HG03064 (cell line): ENCODE measurements around the gene MAOA.
"Not testable (repeated sequence)": the region's sequence is repeated elsewhere in the genome, so short reads cannot be mapped to it uniquely, and the experiment has no call there.

Experiments used
- ATAC-seq: cut with Tn5 transposase; IDR thresholded peaks from one replicate; pipeline ENCODE4 v1.9.1; 2021; ENCODE audit warnings: low read depth; ENCODE audit not compliant: unreplicated experiment

Gene MAOA

DNA sequence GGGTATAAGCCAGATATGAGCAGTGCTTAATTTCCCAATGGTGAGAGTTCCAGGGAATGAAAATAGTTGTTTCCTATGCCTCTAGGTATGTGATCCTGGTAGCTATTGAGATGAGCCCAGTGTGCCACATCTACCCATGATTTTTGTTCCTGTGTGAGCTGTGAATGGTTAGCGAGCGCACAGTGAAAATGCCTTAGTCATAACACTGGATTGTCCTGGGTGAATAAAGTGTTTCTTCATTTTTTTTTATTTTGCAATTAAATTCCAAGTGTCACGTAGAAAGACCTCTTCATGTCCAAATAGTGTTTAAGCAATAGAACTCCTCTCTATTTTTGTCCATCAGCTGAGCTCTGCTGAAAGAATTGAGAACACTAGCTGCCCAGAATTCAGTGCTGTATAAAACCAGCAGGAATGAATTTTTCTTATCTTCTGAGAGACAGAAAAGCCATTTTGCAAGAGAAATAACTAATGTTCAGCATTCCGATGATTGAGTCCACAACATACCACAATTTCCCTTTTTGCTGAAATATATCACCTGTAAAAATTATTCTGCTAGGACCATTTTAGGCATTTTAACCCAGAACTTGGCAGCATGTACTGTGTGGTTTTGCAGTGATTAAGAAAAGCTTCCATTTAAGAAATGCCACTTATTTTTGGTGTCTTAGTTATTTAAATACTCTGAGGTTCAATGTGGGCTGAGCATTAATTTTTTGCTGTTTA is 5.6 kb downstream of the MAOA start:
- no peak for ATAC-seq

DNA sequence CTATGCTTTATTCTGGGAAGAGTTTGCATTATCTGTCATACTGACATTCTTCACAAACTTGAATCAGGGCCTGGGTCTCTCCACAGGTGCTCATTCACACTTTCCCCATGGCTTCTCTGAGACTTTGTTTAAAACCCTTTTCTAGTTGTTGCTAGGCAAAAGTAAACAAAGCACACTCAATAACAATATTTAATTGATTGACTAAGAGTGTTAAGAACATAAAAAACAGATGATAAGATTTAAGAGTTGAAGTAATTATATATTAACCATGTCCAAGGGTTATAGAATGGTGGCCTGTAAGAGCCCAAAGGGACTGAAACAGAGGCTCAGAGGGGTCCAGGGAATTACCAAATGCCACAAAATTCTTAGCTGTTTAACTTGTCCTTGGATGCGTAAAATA is 7.1 kb downstream of the MAOA start:
- ATAC-seq, result no peak

DNA sequence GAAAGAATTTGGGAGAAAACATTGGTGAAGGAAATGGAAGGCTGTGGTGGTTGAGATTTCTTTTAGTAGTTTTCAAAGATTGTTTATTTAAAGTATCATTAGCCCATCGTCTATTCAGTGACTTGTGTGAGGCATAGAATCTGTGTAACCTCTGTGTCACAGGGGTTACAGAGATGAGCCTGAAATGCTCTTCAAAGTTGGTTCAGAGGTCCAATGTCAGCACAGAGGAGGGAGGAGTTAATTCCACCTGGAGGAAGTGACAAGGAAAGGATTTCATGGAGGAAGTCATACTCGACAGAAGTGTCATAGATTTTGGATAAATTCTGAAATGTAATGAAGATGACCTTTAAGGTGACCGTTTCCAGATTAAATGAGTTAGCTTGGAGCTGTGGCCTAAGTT is 8.2 kb downstream of the MAOA start:
- no peak for ATAC-seq

DNA sequence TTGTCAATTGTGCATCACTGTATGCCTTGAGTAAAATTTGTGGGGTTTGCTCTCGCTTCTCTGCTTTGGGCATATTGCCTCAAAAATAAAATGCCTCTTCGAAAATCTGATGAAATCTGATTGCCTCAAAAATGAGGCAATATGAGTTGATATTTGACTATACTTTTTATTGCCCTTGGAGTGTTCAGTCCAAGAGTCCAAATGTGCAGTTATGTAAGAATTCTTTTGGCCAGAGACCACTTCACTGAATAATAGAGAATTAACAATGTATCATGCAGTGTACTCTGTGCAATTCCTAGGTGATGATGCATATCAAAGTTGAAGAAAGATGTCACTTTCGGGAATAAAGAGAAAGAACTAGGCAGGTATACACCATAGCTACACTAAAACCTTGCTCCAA is 8.6 kb downstream of the MAOA start:
- no peak for ATAC-seq

DNA sequence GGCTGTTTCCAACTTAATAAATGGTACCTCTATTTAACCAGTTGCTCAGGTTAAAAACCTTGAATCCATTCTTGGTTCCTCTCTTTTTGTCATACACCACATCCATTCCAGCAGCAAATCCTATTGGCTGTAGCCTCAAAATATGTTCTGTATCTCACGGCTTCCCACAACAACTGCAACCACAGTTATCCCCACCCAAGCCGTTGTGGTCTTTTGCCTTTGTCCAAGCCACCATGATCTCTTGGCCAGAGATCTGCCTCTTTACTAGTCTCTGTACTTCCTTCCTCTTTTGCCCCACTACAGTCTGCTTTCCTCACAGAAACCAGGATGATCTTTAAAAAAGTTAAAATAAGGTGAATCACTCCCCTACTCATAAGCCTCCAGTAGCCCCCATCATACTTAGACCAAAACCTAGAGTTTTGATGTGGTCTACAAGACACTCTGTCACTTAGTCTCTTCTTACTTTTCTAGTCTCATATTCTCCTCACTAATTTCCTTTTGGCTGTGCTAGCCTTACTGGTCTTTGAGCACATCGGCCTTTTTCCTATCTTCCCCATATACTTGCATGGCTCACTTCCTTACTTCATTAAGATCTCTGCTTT is 10.3 kb downstream of the MAOA start:
- ATAC-seq, result no peak

DNA sequence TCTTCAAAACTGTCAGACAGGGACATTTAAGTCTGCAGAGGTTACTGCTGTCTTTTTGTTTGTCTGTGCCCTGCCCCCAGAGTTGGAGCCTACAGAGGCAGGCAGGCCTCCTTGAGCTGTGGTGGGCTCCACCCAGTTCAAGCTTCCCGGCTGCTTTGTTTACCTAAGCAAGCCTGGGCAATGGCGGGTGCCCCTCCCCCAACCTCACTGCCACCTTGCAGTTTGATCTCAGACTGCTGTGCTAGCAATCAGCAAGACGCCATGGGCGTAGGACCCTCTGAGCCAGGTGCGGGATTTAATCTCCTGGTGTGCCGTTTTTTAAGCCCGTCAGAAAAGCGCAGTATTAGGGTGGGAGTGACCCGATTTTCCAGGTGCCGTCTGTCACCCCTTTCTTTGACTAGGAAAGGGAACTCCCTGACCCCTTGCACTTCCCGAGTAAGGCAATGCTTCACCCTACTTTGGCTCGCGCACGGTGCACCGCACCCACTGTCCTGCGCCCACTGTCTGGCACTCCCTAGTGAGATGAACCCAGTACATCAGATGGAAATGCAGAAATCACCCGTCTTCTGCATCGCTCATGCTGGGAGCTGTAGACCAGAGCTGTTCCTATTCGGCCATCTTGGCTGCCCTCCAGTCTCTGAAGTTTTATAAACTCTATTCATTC is 20.0 kb downstream of the MAOA start:
- ATAC-seq, result not testable (repeated sequence)

DNA sequence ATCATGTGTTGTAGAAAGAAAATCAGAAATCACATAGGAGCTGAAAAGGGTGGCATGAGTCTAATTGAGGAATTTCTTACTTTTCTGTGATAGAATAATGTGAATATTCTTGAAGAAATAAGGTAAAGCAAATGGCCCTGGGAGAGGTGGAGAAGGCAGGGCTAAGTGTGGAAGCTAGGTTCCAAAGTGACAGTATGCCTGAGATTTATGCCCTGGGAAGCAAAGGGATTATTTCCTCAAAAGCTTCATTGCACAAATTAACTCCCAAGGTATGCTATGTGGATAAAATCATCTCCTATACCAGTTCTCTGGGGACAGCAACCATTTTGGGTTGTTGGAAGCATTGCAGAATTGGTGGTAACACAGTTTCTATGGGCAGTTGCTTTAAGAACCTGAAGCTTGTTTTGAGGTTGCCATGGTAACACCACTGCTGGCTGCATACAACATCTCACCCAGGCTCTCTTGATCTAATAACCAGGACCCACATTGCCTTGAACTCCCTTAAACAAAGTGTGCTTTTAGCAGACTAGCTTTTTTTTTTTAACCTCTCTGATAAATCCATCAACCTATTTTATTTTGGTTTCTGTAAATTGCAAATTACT is 21.0 kb downstream of the MAOA start:
- ATAC-seq, result no peak

DNA sequence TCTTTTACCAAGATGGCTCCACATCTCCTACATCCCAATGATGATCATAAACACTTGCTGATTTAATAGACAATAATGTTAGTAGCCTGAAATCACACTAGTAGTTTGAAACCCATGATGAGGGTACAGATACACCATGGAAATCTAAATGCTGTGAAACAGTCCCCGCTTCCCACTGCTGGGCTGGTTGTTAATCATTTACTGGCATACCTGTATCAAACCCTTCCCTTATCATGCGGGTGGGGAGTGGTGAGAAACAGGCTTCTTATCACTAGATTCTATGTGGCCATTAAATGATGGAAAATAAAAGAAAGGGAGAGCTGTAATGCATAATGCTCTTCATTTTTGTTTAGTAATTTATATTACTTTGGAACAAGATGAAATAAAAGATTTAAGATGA is 21.9 kb downstream of the MAOA start:
- ATAC-seq, result no peak

DNA sequence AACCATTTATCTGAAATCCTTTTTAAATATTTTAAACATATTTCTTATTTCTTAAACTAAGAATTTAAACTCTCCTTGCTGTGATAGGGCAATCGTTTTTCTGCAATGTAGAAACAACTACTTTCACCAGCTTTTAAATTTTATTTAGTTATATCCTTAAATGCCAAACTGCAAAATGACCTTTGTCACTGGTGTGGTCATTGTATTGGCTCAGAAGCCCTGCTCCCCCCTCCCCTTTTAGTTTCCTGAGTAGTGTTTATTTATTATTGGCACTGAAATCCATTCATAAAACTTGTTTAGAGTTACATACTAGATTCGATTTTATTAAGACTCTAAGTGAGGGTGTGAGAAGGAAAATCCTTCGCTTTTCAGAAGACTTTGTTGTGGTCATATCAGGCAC is 23.0 kb downstream of the MAOA start:
- no peak for ATAC-seq

DNA sequence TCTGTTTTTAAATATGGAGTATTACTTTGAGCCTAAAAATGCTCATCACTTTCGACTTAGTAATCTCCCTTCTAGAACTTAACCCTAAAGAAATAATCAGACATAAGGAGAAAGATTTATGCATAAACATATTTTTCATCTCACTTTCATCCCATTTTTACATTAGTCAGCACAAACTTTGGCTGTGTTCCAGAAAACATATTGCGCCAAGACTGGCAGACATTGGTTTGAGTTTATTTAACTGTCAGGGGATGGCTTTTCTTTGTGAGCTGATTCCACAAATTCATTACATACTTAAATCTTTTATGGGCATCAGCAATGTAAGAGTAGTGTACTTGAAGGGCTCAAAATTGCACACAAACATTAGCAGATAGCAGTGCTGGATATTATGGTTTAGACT is 23.7 kb downstream of the MAOA start:
- no peak for ATAC-seq

DNA sequence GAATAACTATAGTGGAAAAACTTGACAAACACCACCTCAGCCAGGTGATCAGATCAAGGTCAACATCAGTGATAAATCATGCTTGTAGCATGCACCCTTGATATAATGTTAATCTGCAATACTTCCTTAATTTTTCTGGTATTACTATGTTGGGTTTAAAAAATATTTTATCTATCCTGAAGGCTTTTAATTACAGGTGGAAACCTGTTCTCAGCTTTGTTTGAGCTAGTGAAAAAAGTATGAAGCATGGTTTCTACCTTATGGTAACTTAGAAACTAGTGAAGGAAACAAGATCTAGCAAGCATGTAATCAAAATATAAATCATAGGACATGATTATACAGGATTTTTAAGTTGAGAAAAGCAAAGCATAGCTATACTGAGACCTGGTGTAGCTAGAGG is 26.6 kb downstream of the MAOA start:
- ATAC-seq, result no peak

DNA sequence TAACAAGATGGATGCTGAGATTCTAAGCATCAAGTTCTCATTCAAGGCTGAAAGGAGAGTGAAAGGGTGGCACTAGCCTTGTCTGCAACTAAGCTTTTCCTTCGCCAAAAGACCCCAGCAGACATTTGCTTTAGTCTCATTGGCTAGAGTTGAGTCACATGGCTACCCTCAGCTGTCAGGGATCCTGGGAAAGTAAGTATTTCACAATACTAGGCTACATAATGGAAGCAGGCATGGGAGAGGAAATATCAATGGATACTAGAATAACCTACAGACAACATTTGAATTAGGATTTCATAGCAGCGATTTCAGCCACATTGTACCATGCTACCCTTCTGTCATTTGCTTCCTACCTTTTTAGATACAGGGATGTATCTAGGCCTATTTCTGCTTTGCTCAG is 29.1 kb downstream of the MAOA start:
- no peak for ATAC-seq

DNA sequence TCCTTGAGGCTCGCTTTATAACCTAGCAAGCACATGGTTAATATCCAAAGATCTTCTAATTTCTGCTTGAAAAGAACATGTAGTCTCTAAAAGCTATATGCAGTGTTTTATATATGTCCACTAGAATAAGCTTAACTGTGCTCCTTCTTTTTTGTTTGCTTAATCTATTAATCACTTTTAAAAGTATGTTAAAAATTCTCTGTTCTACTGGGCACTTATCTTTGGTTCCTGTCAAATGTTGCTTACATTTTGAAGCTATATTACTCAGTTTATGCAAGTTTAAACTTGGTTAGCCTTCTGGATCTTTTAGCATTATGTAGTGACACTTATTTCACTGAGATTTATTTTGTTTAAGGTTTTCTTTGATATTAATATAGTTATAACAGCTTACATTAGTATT is 32.5 kb downstream of the MAOA start:
- ATAC-seq, result no peak

DNA sequence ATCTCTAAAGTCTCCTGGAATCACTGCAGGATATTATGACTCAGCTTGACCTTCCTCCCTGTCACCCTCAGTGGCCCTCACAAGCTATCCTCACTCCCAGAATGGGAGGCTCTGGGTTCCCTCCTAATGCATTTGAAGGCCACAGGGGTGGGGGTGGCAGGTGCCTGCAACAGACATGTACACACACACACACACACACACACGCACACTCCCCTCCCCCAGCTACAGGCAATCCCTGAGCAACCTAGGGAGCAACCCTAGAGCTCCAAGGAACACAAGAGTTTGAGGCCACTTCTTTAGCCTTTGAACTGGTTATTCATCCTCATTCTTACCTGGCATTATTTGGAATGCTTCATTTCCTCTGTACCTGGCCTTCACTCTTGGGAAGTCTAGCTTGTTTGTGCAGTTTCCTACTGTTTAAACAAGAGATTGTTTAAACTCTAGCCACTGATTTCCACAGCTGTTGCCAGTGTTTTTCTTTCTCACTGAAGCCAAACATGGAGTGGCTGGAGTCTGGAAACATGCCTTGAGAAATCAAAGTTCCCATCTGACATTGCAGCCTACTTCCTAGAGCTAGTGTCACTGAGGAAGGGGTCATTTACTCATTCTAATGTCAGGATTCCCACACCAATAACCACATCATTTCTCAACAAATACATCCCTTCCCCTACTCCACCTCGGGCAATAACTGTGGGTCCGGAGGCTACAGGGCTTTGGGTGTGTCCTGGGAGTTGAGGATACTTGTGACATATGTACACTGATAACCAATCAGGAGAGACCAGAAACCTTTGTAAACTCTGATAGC is 37.7 kb downstream of the MAOA start:
- no peak for ATAC-seq

DNA sequence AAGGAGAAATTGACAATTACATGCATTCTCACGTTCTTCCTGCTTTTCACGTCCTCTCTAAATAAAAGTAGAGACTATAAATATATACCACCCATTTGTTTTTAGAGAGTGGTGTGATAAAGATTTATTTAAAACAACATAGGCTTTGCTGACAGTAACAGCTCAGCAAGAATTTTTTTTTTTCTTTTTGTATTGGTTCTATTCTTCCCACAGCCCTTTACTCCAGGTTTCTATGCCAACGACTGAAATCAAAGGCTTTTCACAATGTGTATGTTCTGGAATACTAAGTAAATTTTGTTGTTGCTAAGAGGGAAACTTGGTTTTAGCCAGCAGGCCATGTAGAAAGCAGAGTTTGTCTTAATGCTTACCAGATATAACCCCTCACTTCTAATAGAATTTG is 43.4 kb downstream of the MAOA start:
- ATAC-seq, result no peak

DNA sequence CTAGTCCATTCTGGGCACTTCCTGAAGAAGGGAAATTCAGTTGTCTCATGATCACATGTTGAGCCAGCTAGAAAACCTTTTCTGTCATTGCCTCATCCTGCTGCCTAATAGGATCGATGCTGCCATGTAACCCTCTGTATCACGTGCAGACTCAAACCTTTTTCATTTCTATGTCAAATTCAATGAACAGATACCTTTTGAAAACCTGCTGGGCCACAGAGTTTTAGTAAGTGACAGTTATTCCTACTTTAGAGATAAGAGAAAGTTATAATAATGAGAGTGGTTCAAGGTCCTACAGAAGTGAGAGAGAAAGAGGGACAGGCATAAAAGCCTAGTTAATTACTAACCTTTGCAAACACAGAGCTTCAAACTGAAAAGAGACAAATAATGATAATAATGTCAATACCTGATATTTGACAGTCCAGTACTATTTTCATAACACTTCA is 46.0 kb downstream of the MAOA start:
- no peak for ATAC-seq

DNA sequence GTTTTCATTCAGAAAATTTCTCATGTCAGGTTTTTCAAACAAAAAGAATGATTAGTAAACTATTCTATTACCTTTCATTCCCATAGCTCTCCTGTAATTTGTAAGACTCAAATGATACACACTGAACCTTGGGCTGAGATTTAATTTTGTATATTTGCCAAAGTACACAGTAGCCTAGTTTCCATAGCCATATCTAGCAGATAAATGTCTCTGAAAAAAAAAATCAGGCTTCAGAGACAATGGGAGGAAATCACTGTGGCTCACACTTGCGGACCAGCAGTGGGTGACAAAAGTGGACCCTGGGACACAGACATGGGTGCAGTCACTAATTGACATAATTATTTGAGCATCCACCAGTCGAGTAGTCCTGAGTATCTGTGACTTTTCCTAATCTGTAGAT is 46.6 kb downstream of the MAOA start:
- ATAC-seq, result no peak

DNA sequence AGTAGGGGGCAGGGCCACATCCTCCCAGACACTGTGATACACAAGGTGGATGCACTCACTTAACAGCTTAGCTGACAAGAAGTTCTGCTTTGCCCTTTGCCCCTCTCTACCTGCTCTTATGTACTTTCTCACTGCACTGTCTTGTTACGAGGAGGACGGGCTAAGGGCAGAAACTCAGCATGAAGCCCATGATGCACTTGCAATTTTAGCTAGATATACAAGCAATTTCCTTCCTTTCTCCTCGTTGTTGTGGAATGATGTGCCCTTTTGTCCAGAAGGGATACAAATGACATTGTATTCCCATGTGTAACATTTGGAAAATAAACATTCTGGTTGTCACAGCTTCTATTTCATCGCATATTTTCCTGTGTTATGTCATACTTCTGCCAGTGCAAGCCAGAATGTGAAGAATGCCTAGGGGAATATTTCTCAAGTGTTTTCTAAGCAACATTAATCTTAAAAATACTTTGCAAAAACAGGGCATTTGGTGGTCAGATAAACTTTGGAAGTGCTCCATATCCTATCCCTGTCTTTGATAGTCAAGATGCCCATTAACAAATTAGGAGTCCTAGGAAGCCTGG is 47.2 kb downstream of the MAOA start:
- ATAC-seq, result no peak

DNA sequence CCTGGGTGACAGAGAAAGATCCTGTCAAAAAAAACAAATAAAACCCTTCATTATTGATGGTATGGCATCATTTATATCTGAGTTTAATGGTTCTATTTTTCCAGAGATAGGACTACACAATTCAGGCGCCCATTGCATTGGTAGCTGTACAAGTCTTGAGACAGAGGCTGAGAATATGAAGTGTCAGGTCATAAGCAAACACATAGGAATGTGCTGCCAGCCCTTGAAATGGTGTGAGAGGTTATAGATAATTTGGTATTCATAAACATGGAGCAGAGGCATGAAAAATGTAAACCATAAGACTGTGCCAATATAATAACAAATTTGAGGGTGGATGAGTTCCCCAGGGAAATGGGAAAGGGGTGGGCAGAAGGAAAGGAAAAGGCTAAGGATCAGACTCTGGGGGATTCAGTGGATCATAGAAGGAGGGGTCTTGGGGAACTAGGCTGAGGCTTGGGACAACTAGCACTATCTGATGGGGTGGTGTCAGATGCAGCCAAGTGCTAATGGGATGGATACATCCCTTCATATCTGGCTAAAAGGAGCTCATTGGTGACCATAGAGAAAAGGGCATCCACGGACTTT is 50.8 kb downstream of the MAOA start:
- no peak for ATAC-seq
